Upper lobe of left lung (tissue), 4 donors: ENCODE measurements around the gene MROH7.

ENCODE experiments used
- EP300 ChIP-seq, 4 donors: sonication (generic); formaldehyde crosslinking; IDR thresholded peaks; one replicate each; pipeline ENCODE4 v1.5.1; 2017; ENCODE audit warnings: antibody characterized with exemption in 4 of 4, control low read depth in 2 of 4
- POLR2A ChIP-seq, 4 donors: fragments of 450-650 bp; IDR thresholded peaks; one replicate each; pipeline ENCODE4 v1.5.1; 2016 to 2017; ENCODE audit warnings: antibody characterized with exemption in 4 of 4, mild to moderate bottlenecking in 2 of 4
- POLR2AphosphoS5 ChIP-seq, 2 donors: sonication (generic); formaldehyde crosslinking; IDR thresholded peaks; one replicate each; pipeline ENCODE4 v1.5.1; 2017; ENCODE audit warnings: antibody characterized with exemption in 2 of 2
- TF ChIP-seq, protein P1 (sequence below), 6 experiments: fragments of 450-650 bp in 4 of 6; fragments of 200-600 bp in 2 of 6; sonication (generic) in 2 of 6; IDR thresholded peaks; one replicate each; pipeline ENCODE4 v1.5.1; 2016 to 2019; ENCODE audit warnings: antibody characterized with exemption in 6 of 6

DNA sequence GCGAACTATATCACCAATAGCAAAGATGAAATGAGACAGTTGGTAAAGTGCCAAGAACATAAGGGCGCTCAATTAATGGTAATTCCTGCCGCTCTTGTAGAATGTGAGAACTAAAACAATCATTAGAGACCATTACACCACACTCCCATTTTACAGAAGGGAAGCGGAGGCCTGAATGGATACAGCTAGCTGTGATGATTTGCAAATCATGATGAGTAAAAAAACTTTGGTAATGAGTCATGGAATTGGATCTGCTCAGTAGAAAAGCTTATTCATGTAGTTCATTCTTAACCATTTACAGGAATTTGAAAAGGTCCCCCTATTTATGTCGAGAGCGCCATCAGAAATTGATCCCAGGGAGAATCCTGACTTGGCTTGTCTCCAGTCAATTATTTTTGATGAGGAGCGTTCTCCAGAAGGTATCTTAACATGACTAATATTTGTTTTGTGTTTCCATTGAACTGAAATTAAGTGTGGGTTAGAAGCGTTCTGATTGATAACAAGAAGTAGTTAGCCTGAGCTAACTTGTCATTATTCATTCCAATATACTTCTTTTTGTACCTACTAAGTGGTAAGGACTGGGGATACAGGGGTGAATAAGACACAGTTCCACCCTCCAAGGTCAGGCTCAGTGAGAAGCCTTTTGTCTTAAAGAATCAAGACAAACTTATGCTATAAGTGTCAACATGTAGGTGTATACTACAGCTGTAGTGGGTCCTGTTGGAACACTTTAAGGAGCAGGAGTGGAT, 74.9 kb downstream of the MROH7 start:
- TF ChIP-seq, protein P1, sequence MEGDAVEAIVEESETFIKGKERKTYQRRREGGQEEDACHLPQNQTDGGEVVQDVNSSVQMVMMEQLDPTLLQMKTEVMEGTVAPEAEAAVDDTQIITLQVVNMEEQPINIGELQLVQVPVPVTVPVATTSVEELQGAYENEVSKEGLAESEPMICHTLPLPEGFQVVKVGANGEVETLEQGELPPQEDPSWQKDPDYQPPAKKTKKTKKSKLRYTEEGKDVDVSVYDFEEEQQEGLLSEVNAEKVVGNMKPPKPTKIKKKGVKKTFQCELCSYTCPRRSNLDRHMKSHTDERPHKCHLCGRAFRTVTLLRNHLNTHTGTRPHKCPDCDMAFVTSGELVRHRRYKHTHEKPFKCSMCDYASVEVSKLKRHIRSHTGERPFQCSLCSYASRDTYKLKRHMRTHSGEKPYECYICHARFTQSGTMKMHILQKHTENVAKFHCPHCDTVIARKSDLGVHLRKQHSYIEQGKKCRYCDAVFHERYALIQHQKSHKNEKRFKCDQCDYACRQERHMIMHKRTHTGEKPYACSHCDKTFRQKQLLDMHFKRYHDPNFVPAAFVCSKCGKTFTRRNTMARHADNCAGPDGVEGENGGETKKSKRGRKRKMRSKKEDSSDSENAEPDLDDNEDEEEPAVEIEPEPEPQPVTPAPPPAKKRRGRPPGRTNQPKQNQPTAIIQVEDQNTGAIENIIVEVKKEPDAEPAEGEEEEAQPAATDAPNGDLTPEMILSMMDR (IDR thresholded peaks at IDR 0.05): no peak
- no peak for TF ChIP-seq POLR2A (IDR thresholded peaks at IDR 0.05)
- TF ChIP-seq EP300 (IDR thresholded peaks at IDR 0.05): no peak
- TF ChIP-seq POLR2AphosphoS5 (IDR thresholded peaks at IDR 0.05): no peak
